ENCODE data around the gene PTTG1IP. TPM values are rescaled to one million over a fixed set of nuclear protein-coding genes. Genes with fewer than 3 reads are reported as not detected.
A peak's percentile ranks its signal among the peaks of the same experiment; 100 is the strongest.

PTTG1IP gene
- total RNA-seq, 1 donor from 2014 or later: 133 TPM

DNA sequence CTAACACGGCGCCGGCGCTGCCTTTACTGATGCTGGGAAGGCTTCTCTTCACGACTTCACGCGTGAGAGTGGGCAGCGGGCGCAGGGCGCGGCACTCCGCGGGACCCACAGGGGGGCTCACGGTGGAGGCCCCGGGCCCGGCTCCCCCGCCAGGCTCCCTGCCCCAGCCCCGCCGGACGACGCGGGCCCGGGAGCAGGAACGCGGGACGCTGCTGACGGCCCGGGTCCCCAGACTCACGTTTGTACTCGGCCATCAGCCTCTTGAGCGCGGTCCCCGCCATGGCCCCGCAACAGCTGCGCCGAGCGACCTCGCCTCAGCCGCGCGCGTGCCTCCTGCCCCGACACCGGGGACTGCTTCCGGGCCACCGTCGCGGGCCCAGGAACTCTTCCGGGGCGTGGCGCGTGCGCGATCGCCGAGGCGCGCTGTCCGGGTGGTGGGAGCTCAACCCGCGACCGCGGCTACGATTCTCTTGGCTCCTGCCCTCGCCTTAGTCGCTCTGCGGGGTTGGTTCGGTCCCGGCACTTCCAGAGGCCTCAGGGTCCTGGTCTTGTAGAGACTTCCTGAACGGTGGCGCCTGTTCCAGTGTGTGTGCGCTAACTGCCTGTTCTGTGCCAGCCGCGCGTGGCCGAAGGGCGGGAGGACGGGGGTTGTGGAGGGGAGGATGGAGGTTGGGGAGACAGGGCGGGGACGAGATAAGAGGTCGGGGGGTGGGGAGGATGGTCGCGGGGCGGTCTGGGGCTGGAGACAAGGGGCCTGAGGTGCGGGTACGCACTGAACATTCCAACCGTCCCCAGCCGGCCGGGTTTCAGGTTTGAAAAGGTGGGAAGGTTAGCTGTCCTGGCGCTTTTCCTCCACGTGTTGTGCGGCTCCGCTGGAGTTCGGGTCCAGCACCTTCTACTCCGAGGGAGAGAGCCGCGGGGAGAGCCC is 71.8 kb downstream of the PTTG1IP start, which contains the start of gene UBE2G2:
UBE2G2 (minus strand) TSS at position 353 of the 928 bp plus-strand sequence; CDS start at position 281, 72 bp downstream.
- ATAC-seq (ENCODE audit: poor library complexity): peak; percentile 98
- peak; percentile 90 for DNase-seq
- intact Hi-C loops (cut with DNase I): loop anchor here (5.0 kb wide), 1 partner anchor 76 kb away; no protein-coding TSS in a partner anchor

DNA sequence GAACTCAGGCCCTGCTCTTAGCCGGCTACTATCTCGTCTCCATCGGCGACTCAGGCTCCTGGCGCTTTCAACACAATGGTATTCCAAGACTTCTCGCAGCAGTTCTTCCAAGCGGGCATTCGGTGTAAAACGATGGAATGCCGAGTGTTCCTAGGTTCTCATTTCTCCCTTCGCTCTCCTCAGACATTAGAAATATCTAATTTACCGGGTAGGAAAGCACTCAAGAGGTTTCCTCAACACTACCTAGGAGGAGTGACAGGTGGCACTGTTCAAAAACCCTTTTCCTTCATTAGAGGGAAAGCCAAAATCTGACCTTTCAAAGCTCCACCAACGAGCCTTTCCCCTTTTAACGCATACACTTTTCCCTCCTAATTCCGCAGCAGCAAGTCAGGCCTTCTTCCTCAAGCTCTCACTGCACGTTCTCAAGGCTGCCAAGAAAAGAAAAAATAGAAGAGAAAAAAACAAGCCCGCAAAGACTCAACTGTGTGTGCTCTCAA is 72.5 kb downstream of the PTTG1IP start:
- no peak for DNase-seq
- peak; percentile 45 for ATAC-seq (ENCODE audit: poor library complexity)
- intact Hi-C loops (cut with DNase I): loop anchor here (5.0 kb wide), 1 partner anchor 76 kb away; no protein-coding TSS in a partner anchor

DNA sequence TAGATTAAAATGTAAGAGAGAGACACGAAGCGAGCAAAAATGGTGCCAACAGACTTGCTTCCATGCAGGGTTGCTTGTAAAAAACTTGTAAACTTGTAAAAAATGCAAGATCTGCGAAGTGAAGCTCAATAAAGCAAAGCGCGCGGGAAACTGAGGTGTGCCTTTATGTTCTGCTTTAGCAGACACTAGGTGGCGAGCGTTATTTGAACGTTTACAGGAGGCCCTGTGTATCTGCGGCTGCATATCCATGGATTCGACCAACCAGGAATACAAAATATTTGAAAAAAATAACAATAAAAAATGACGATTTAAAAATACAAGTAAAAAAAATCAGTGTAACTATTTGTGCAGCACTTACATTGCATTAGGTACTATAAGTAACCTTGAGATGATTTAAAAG is 73.4 kb downstream of the PTTG1IP start:
- ATAC-seq (ENCODE audit: poor library complexity) (no peak), DNase-seq (no peak)
- intact Hi-C loops (cut with DNase I): loop anchor here (5.0 kb wide), 1 partner anchor 77 kb away; no protein-coding TSS in a partner anchor

DNA sequence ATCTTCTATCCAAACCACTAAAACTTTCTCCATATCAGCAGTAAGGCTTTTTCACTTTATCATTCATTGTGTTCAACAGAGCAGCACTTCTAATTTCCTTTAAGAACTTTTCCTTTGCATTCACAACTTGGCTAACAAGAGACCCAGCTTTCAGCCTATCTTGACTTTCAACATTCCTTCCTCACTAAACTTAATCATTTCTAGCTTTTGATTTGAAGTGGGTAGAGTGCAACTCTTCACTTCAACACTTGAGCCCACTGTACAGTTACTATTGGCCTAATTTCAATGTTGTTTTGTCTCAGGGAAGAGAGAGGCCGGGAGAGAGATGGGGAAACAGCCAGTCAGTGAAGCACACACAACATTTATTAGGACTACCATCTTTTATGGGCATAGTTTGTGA is 73.8 kb downstream of the PTTG1IP start:
- ATAC-seq (ENCODE audit: poor library complexity): no peak
- intact Hi-C loops (cut with DNase I): loop anchor here (5.0 to 10.0 kb wide), 2 partner anchors 78 to 285 kb away; no protein-coding TSS in a partner anchor
- DNase-seq: no peak

Other genes with a start within 250 kb of the PTTG1IP start
- gene KRTAP10-9, start 246.6 kb downstream of the PTTG1IP start, total RNA-seq: not detected
- not detected for gene KRTAP10-10, start 236.3 kb downstream of the PTTG1IP start, total RNA-seq
- gene KRTAP10-11, start 227.3 kb downstream of the PTTG1IP start, total RNA-seq: not detected
- gene KRTAP12-4, start 219.0 kb downstream of the PTTG1IP start, total RNA-seq: not detected
- not detected for gene KRTAP12-3, start 215.8 kb downstream of the PTTG1IP start, total RNA-seq
- not detected for gene KRTAP12-2, start 206.8 kb downstream of the PTTG1IP start, total RNA-seq
- gene KRTAP12-1, start 191.5 kb downstream of the PTTG1IP start, total RNA-seq: not detected
- not detected for gene KRTAP10-12, start 176.5 kb downstream of the PTTG1IP start, total RNA-seq
- gene TSPEAR, start 162.1 kb downstream of the PTTG1IP start, total RNA-seq: 0.51 TPM
- 64.5 TPM for gene UBE2G2, start 71.9 kb downstream of the PTTG1IP start, total RNA-seq
- 66.5 TPM for gene SUMO3, start 55.6 kb downstream of the PTTG1IP start, total RNA-seq
- gene ITGB2, start 47.2 kb upstream of the PTTG1IP start, total RNA-seq: 23.8 TPM
- 77.4 TPM for gene SLX9, start 66.3 kb upstream of the PTTG1IP start, total RNA-seq
- gene ADARB1, start 200.9 kb upstream of the PTTG1IP start, total RNA-seq: 11.6 TPM

All from Right ventricle myocardium superior (tissue), 1 donor.